HCT116 (cell line): ENCODE results near the gene SLC10A7.

ENCODE experiments used
- CEBPB ChIP-seq: IDR thresholded peaks from 2 replicates; pipeline ENCODE4 v1.6.1; 2012; ENCODE audit warnings: low read depth
- CTCF ChIP-seq, 3 experiments: fragments of 200-600 bp in 1 of 3; sonication (generic) in 1 of 3; IDR thresholded peaks in 2 of 3; conservative IDR thresholded peaks in 1 of 3; 2 replicates each; pipeline ENCODE4 v1.5.1; 2012 to 2017; ENCODE audit warnings: low read depth in 2 of 3, low read length in 2 of 3, antibody characterized with exemption in 1 of 3, borderline replicate concordance in 1 of 3, control low read depth in 1 of 3, mild to moderate bottlenecking in 1 of 3, mixed read lengths in 1 of 3, mixed run types in 1 of 3, moderate library complexity in 1 of 3; ENCODE audit not compliant: insufficient read depth in 1 of 3
- EGR1 ChIP-seq: IDR thresholded peaks from 2 replicates; pipeline ENCODE4 v1.6.1; 2012; ENCODE audit warnings: low read depth
- ELF1 ChIP-seq: IDR thresholded peaks from 2 replicates; pipeline ENCODE4 v1.6.1; 2012; ENCODE audit warnings: low read depth, borderline replicate concordance
- EZH2 ChIP-seq: fragments of 200-600 bp; sonication (generic); IDR thresholded peaks from 2 replicates; pipeline ENCODE4 v1.6.1; 2017; ENCODE audit warnings: antibody characterized with exemption, mixed run types
- POLR2AphosphoS5 ChIP-seq: IDR thresholded peaks from 2 replicates; pipeline ENCODE4 v1.6.1; 2011; ENCODE audit warnings: mild to moderate bottlenecking, low read depth, low read length, moderate library complexity
- RAD21 ChIP-seq: IDR thresholded peaks from 2 replicates; pipeline ENCODE4 v1.6.1; 2012; ENCODE audit warnings: low read depth, mild to moderate bottlenecking
- SP1 ChIP-seq: IDR thresholded peaks from 2 replicates; pipeline ENCODE4 v1.6.1; 2012; ENCODE audit warnings: low read depth
- ZBTB33 ChIP-seq: IDR thresholded peaks from 2 replicates; pipeline ENCODE4 v1.6.1; 2011; ENCODE audit warnings: mild to moderate bottlenecking, low read length, moderate library complexity; ENCODE audit not compliant: insufficient replicate concordance; ENCODE audit errors: extremely low read depth
- ZFX ChIP-seq: fragments of 450-650 bp; IDR thresholded peaks from 2 replicates; pipeline ENCODE4 v1.6.1; 2017

GRCh38 chr4:146285037-146285436, 236.7 kb downstream of the SLC10A7 start:
- TF ChIP-seq POLR2AphosphoS5, result no peak
- TF ChIP-seq ZFX, result no peak
- no peak for TF ChIP-seq RAD21
- TF ChIP-seq CTCF (IDR thresholded peaks at IDR 0.05 in 2 of 3, conservative IDR thresholded peaks at IDR 0.05 in 1 of 3; ENCODE audit: borderline replicate concordance in 1 of 3, insufficient read depth in 1 of 3, low read depth in 2 of 3, low read length in 2 of 3), result no peak
- no peak for TF ChIP-seq ELF1
- no peak for TF ChIP-seq SP1
- TF ChIP-seq EZH2, result no peak
- no peak for TF ChIP-seq ZBTB33
- no peak for TF ChIP-seq CEBPB
- TF ChIP-seq EGR1, result no peak
